Measurements from ENCODE around the gene SERAC1.
A peak's percentile ranks its signal among the peaks of the same experiment; 100 is the strongest.

DNA sequence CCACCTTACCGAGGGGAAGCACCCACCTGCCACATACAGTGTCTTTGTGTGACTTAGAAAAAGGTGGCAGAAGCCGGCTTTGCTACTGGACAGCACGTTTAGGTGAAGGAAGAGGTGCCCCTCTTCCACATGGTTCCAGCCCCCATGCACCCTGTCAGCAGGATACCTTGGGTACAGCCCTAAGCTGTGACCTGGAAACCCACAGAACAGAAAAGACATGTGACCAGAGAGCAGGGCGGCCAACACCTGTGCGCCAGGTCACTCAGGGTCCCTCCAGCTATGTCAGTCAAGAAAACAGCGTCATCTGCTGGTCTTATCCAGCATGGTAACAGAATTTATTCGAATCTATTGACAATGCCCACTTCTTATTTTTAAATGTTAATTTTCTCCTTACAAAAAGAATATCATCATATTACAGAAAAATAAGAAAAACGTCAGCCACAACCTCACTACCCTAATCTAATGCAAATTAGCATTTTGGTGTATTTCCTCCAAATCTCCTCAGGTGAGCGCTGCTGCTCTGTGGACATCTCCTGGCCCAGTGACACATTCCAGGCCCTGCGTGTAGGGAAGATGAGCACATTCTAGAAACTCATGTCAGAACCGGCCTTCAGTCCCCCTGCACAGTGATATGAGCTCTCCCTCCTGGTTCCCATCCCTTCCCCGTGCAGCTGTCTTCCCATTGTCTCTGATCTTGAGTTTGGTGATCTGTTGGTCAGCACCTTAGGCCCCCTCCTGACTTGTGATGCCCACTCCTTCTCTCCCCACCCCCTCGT is 37.3 kb upstream of the SERAC1 start:
- TF ChIP-seq POLR2AphosphoS5 (IDR thresholded peaks at IDR 0.05; ENCODE audit: insufficient read depth, low read depth, low read length) (no peak), POLR2A (IDR thresholded peaks at IDR 0.05; ENCODE audit: low read depth, low read length) (no peak), EZH2 (IDR thresholded peaks at IDR 0.05; ENCODE audit: borderline replicate concordance, low read depth, low read length, severe bottlenecking) (no peak)
- TF ChIP-seq, protein P1, sequence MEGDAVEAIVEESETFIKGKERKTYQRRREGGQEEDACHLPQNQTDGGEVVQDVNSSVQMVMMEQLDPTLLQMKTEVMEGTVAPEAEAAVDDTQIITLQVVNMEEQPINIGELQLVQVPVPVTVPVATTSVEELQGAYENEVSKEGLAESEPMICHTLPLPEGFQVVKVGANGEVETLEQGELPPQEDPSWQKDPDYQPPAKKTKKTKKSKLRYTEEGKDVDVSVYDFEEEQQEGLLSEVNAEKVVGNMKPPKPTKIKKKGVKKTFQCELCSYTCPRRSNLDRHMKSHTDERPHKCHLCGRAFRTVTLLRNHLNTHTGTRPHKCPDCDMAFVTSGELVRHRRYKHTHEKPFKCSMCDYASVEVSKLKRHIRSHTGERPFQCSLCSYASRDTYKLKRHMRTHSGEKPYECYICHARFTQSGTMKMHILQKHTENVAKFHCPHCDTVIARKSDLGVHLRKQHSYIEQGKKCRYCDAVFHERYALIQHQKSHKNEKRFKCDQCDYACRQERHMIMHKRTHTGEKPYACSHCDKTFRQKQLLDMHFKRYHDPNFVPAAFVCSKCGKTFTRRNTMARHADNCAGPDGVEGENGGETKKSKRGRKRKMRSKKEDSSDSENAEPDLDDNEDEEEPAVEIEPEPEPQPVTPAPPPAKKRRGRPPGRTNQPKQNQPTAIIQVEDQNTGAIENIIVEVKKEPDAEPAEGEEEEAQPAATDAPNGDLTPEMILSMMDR (IDR thresholded peaks at IDR 0.05; ENCODE audit: extremely low read depth in 1 of 2, insufficient read depth in 1 of 2, low read depth in 1 of 2, low read length in 2 of 2): peak; percentile 10 to 26

Measured in endothelial cell of umbilical vein (primary cell).